HepG2 (cell line): ENCODE results near the gene LIPC. TPM values are rescaled to one million over a fixed set of nuclear protein-coding genes. Genes with fewer than 3 reads are reported as not detected.

ENCODE experiments used
- ARNT ChIP-seq: fragments of 450-650 bp; IDR thresholded peaks from 2 replicates; pipeline ENCODE4 v1.6.1; 2017
- ATF1 ChIP-seq: IDR thresholded peaks from 2 replicates; pipeline ENCODE4 v1.6.1; 2016; ENCODE audit warnings: mild to moderate bottlenecking, control low read depth
- DMAP1 ChIP-seq: IDR thresholded peaks from 2 replicates; pipeline ENCODE4 v1.6.1; 2016
- MTF1 ChIP-seq: sonication (generic); formaldehyde crosslinking; IDR thresholded peaks from 2 replicates; pipeline ENCODE4 v1.5.0; 2020; ENCODE audit warnings: missing genetic modification reagents
- NCOR1 ChIP-seq: fragments of 200-600 bp; sonication (generic); IDR thresholded peaks from 2 replicates; pipeline ENCODE4 v1.7.0; 2017; ENCODE audit warnings: antibody characterized with exemption, low read length, borderline replicate concordance
- PPARG ChIP-seq: conservative IDR thresholded peaks from 2 replicates; pipeline ENCODE4 v1.6.1; 2016; ENCODE audit warnings: missing biosample characterization, missing genetic modification reagents
- REPIN1 ChIP-seq: sonication (generic); formaldehyde crosslinking; IDR thresholded peaks from 2 replicates; pipeline ENCODE4 v1.8.0; 2022; ENCODE audit warnings: missing genetic modification reagents, low read depth, mild to moderate bottlenecking, borderline replicate concordance
- RXRB ChIP-seq: IDR thresholded peaks from 2 replicates; pipeline ENCODE4 v1.6.1; 2016; ENCODE audit warnings: borderline replicate concordance, missing genetic modification reagents, missing compliant biosample characterization
- ZKSCAN5 ChIP-seq: sonication (generic); formaldehyde crosslinking; IDR thresholded peaks from 2 replicates; pipeline ENCODE4 v1.5.1; 2020; ENCODE audit warnings: mild to moderate bottlenecking, missing genetic modification reagents
- ZNF430 ChIP-seq: sonication (generic); formaldehyde crosslinking; IDR thresholded peaks from 2 replicates; pipeline ENCODE4 v1.9.0; 2021; ENCODE audit warnings: mild to moderate bottlenecking, missing genetic modification reagents
- ZNF446 ChIP-seq: sonication (generic); formaldehyde crosslinking; IDR thresholded peaks from 2 replicates; pipeline ENCODE4 v1.5.0; 2020; ENCODE audit warnings: mild to moderate bottlenecking, missing genetic modification reagents
- ZNF569 ChIP-seq: sonication (generic); formaldehyde crosslinking; IDR thresholded peaks from 2 replicates; pipeline ENCODE4 v1.5.0; 2020; ENCODE audit warnings: mild to moderate bottlenecking, missing genetic modification reagents, moderate library complexity, borderline replicate concordance
- ZNF629 ChIP-seq: sonication (generic); formaldehyde crosslinking; conservative IDR thresholded peaks from 2 replicates; pipeline ENCODE4 v1.5.0; 2020; ENCODE audit warnings: missing genetic modification reagents
- ZNF646 ChIP-seq: sonication (generic); formaldehyde crosslinking; IDR thresholded peaks from 2 replicates; pipeline ENCODE4 v1.9.0; 2021; ENCODE audit warnings: mild to moderate bottlenecking, missing genetic modification reagents
- ZNF772 ChIP-seq: sonication (generic); formaldehyde crosslinking; IDR thresholded peaks from 2 replicates; pipeline ENCODE4 v1.5.0; 2020; ENCODE audit warnings: mild to moderate bottlenecking, missing genetic modification reagents
- ZNF777 ChIP-seq: sonication (generic); formaldehyde crosslinking; IDR thresholded peaks from 2 replicates; pipeline ENCODE4 v1.4.0; 2020; ENCODE audit warnings: missing genetic modification reagents
- ZNF850 ChIP-seq: sonication (generic); formaldehyde crosslinking; conservative IDR thresholded peaks from 2 replicates; pipeline ENCODE4 v1.9.0; 2021; ENCODE audit warnings: mild to moderate bottlenecking, missing genetic modification reagents
- polyA plus RNA-seq, 8 experiments: library from polyadenylated mRNA; depleted of rRNA in 3 of 8; stranded (reverse) in 7 of 8; unstranded in 1 of 8; fragments of >200 nt; fragmentation: Illumina TruSeq in 4 of 8; extraction: Trizol in 4 of 8; gene quantifications; 2 replicates each; pipeline versions ENCODE4 v1.2.1 to v1.2.3, GENCODE V29; 2011 to 2016; ENCODE audit warnings: low read depth in 4 of 8, missing spikeins in 1 of 8, mixed read lengths in 1 of 8; ENCODE audit not compliant: insufficient read depth in 1 of 8
- total RNA-seq, 5 experiments: library from RNA; depleted of rRNA; stranded (reverse); fragments of >200 nt; fragmentation: Illumina TruSeq; extraction: Trizol; gene quantifications; 2 replicates each; pipeline ENCODE4 v1.2.3, GENCODE V29; 2016; ENCODE audit warnings: low read depth in 1 of 5
- TF ChIP-seq, protein P1 (sequence below): sonication (generic); formaldehyde crosslinking; IDR thresholded peaks from 2 replicates; pipeline ENCODE4 v1.4.0; 2020; ENCODE audit warnings: missing genetic modification reagents
- TF ChIP-seq, protein P2 (sequence below): sonication (generic); formaldehyde crosslinking; IDR thresholded peaks from 2 replicates; pipeline ENCODE4 v1.4.0; 2020; ENCODE audit warnings: missing genetic modification reagents
- TF ChIP-seq, protein P3 (sequence below): sonication (generic); formaldehyde crosslinking; IDR thresholded peaks from 2 replicates; pipeline ENCODE4 v1.8.1; 2023; ENCODE audit warnings: mild to moderate bottlenecking, missing genetic modification reagents

Gene LIPC
- total and polyA plus RNA-seq, 2 of the 13 experiments (the other 11 are each of a cell fraction or from before 2014, with no cell fraction given), result 26.0 to 38.0 TPM

- TF ChIP-seq ZNF646 (no peak), ATF1 (CRISPR knock-in tag) (0 out of 2 replicates have a peak, but pooled peaks have one; percentile 18), ZNF777 (CRISPR knock-in tag) (no peak), ZNF772 (CRISPR knock-in tag) (no peak), MTF1 (CRISPR knock-in tag) (no peak), ZNF850 (CRISPR knock-in tag) (no peak), ZNF430 (CRISPR knock-in tag) (no peak), PPARG (CRISPR knock-in tag) (no peak), NCOR1 (0 out of 2 replicates have a peak, but pooled peaks have one; percentile 45), RXRB (CRISPR knock-in tag) (no peak), ZNF569 (CRISPR knock-in tag) (no peak), REPIN1 (no peak), DMAP1 (CRISPR knock-in tag) (no peak), ZNF629 (no peak), ZNF446 (no peak), ARNT (no peak), ZKSCAN5 (CRISPR knock-in tag) (no peak)
- TF ChIP-seq, protein P1, sequence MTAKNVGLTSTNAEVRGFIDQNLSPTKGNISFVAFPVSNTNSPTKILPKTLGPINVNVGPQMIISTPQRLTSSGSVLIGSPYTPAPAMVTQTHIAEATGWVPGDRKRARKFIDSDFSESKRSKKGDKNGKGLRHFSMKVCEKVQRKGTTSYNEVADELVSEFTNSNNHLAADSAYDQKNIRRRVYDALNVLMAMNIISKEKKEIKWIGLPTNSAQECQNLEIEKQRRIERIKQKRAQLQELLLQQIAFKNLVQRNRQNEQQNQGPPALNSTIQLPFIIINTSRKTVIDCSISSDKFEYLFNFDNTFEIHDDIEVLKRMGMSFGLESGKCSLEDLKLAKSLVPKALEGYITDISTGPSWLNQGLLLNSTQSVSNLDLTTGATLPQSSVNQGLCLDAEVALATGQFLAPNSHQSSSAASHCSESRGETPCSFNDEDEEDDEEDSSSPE (CRISPR knock-in tag), result no peak
- TF ChIP-seq, protein P2, sequence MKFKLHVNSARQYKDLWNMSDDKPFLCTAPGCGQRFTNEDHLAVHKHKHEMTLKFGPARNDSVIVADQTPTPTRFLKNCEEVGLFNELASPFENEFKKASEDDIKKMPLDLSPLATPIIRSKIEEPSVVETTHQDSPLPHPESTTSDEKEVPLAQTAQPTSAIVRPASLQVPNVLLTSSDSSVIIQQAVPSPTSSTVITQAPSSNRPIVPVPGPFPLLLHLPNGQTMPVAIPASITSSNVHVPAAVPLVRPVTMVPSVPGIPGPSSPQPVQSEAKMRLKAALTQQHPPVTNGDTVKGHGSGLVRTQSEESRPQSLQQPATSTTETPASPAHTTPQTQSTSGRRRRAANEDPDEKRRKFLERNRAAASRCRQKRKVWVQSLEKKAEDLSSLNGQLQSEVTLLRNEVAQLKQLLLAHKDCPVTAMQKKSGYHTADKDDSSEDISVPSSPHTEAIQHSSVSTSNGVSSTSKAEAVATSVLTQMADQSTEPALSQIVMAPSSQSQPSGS (CRISPR knock-in tag), result no peak
- TF ChIP-seq, protein P3, sequence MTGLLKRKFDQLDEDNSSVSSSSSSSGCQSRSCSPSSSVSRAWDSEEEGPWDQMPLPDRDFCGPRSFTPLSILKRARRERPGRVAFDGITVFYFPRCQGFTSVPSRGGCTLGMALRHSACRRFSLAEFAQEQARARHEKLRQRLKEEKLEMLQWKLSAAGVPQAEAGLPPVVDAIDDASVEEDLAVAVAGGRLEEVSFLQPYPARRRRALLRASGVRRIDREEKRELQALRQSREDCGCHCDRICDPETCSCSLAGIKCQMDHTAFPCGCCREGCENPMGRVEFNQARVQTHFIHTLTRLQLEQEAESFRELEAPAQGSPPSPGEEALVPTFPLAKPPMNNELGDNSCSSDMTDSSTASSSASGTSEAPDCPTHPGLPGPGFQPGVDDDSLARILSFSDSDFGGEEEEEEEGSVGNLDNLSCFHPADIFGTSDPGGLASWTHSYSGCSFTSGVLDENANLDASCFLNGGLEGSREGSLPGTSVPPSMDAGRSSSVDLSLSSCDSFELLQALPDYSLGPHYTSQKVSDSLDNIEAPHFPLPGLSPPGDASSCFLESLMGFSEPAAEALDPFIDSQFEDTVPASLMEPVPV (CRISPR knock-in tag), result no peak
These were observed 37.9 kb downstream of the LIPC start (continued) for GRCh38 chr15:58469432-58470353.
